Nephron (organoid): ENCODE measurements around the gene ERLEC1.

Source experiments
- H3K27ac Mint-ChIP-seq, 3 experiments: 2 replicates each; pipeline ENCODE4 v1.8.0; 2020; ENCODE audit warnings: mixed read lengths in 3 of 3, mild to moderate bottlenecking in 2 of 3, moderate library complexity in 1 of 3
- H3K27me3 Mint-ChIP-seq: 2 replicates; pipeline ENCODE4 v1.8.0; 2021; ENCODE audit warnings: low read depth, mild to moderate bottlenecking, moderate library complexity, mixed read lengths
- H3K36me3 Mint-ChIP-seq: 2 replicates; pipeline ENCODE4 v1.8.0; 2020; ENCODE audit warnings: low read depth, mixed read lengths
- H3K4me1 Mint-ChIP-seq: 2 replicates; pipeline ENCODE4 v1.8.0; 2020; ENCODE audit warnings: mixed read lengths
- H3K4me3 Mint-ChIP-seq, 3 experiments: 2 replicates each; pipeline ENCODE4 v1.8.0; 2020; ENCODE audit warnings: mild to moderate bottlenecking in 3 of 3, mixed read lengths in 3 of 3, moderate library complexity in 2 of 3
- H3K9me3 Mint-ChIP-seq: 2 replicates; pipeline ENCODE4 v1.8.0; 2020; ENCODE audit warnings: mixed read lengths
- CTCF ChIP-seq, 3 experiments: fragments of 200-600 bp; sonication (generic); IDR thresholded peaks; one replicate each; pipeline ENCODE4 v1.5.0; 2021; ENCODE audit warnings: antibody characterized with exemption in 3 of 3; ENCODE audit not compliant: unreplicated experiment in 3 of 3

Gene ERLEC1

DNA sequence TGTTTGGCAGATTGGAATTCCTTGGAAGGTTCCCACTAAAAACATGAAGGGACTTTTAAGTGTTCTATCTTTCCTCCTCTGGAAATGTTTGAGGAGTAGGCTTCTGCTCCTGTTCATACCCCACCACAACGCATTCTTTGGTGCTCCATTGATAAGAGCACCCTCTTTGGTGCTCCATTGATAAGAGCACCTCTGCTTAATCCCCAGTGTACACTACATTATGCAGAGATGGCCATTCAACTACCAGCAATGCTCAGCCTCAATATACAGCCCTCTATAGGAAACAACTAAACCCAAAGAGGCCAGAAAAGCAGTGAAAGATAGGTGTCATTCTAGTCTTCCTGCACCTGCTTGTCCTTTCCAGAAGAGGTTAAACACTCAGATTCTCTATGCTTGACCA, 21.1 kb upstream of the ERLEC1 start:
- no peaks in the 10 kb centered on the region for H3K27me3 Mint-ChIP-seq
- H3K36me3 Mint-ChIP-seq: peaks cover 31% of the 10 kb centered on the region
- no peak for TF ChIP-seq CTCF (IDR thresholded peaks at IDR 0.05; ENCODE audit: unreplicated experiment in 3 of 3)
- no peaks in the 10 kb centered on the region for H3K9me3 Mint-ChIP-seq
- peak overlapping the region; percentile 20 to 73 (median 49) for H3K4me3 Mint-ChIP-seq
- H3K4me1 Mint-ChIP-seq: peaks cover 10% of the 10 kb centered on the region
- no peak overlapping the region for H3K27ac Mint-ChIP-seq

DNA sequence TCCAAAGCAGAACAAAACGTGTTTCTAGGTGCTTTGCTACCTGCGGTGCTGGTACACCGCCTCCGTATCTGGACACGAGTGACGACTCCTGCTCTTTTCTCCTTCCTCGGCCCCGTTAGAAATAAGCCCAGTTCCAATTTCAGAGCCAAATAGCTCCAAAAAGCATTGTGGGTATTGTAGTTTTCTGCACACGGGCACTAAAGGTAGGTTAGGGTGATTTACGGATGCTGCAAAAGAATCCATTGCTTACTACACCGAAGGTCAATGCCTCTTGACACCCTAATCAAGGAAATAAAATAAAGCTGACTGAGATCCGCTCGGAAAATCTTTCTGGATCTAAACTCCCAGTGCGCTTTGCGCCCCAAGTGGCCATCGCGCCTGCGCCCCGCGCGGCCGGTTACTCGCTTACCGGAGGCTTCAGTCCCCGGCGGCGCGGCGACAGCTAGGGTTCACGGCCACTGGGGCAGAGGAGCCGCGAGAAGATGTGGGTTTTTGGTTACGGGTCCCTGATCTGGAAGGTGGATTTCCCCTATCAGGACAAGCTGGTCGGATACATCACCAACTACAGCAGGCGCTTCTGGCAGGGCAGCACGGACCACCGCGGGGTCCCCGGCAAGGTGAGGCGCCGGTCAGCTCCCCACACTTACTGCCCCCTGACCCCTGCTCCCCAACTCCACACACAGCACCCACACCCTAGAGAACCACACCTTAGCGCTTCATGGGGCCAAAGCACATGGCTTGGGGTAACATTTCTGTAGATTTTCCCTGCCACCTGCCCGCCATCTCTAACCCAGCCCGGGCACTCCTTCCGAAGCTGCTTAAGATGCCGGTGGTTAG, 19.2 kb upstream of the ERLEC1 start, which contains the start of gene CHAC2:
Gene CHAC2 (plus strand): TSS at position 400 of the 837 bp plus-strand sequence. CDS start 83 bp downstream, at position 483.
- H3K36me3 Mint-ChIP-seq: peaks cover 21% of the 10 kb centered on the region
- H3K9me3 Mint-ChIP-seq: no peaks in the 10 kb centered on the region
- H3K27me3 Mint-ChIP-seq: no peaks in the 10 kb centered on the region
- TF ChIP-seq CTCF (IDR thresholded peaks at IDR 0.05; ENCODE audit: unreplicated experiment in 3 of 3): peak; percentile 47 to 59 (median 48)
- H3K4me3 Mint-ChIP-seq: peak within 1 kb of the TSS; percentile 82 to 85 (median 85)
- H3K27ac Mint-ChIP-seq: peak within 1 kb of the TSS; percentile 72 to 84 (median 74)
- H3K4me1 Mint-ChIP-seq: peaks cover 10% of the 10 kb centered on the region

GRCh38 chr2:53768242-53768542, 18.7 kb upstream of the ERLEC1 start:
- H3K4me1 Mint-ChIP-seq: peaks cover 10% of the 10 kb centered on the region
- H3K27ac Mint-ChIP-seq: peak overlapping the region; percentile 72 to 84 (median 74)
- no peak for TF ChIP-seq CTCF (IDR thresholded peaks at IDR 0.05; ENCODE audit: unreplicated experiment in 3 of 3)
- H3K36me3 Mint-ChIP-seq: peaks cover 21% of the 10 kb centered on the region
- H3K9me3 Mint-ChIP-seq: no peaks in the 10 kb centered on the region
- peak overlapping the region; percentile 82 to 85 (median 85) for H3K4me3 Mint-ChIP-seq
- H3K27me3 Mint-ChIP-seq: no peaks in the 10 kb centered on the region

DNA sequence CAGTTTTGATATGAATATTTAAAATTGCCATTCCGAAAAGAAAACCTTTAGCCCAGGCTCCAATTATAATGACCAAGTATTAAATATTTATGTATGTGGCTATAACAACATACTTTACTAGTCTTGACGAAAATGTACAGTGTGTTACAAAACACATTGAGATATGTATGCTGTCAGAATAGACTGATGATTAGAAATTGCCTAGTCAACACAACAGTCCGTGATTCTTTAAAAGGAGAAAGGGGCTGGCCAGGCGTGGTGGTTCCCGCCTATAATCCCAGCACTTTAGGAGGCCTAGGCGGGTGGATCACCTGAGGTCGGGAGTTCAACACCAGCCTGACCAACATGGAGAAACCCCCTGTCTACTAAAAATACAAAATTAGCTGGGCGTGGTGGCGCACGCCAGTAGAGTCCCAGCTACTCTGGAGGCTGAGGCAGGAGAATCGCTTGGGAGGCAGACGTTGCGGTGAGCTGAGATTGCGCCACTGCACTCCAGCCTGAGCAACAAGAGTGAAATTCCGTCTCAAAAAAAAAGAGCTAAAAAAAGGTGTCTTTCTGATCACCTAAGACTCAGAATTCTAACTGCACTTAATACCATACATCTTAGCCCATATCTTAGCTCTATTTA, 17.4 kb upstream of the ERLEC1 start:
- H3K4me1 Mint-ChIP-seq: peaks cover 10% of the 10 kb centered on the region
- peak overlapping the region in 2 of 3 experiments; percentile 34 to 66 for H3K4me3 Mint-ChIP-seq
- H3K27me3 Mint-ChIP-seq: no peaks in the 10 kb centered on the region
- no peaks in the 10 kb centered on the region for H3K9me3 Mint-ChIP-seq
- H3K27ac Mint-ChIP-seq: no peak overlapping the region
- H3K36me3 Mint-ChIP-seq: peaks cover 15% of the 10 kb centered on the region
- no peak for TF ChIP-seq CTCF (IDR thresholded peaks at IDR 0.05; ENCODE audit: unreplicated experiment in 3 of 3)

DNA sequence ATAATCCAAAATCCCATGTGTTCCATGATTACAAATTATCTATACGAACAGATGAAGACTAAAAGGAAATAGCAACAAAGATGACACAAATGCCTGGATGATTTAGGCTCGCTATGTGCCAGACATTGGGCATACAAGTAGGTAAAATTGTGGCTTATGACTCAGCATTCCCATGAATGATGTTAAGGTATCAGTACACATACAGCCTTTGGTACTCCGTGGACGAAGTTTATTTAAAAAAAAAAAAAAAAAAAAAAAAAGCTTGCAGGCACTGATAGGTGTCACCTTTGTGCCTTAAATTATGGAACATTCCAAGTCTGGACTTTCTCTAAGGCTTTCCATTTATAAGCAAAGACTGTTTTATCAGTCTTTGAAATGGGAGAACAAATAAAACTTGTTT, 16.6 kb upstream of the ERLEC1 start:
- Mint-ChIP-seq H3K36me3 (peaks cover 10% of the 10 kb centered on the region), H3K27me3 (no peaks in the 10 kb centered on the region), H3K27ac (no peak overlapping the region), H3K9me3 (no peaks in the 10 kb centered on the region), H3K4me3 (peak overlapping the region in 1 of 3 experiments; percentile 66), H3K4me1 (peaks cover 10% of the 10 kb centered on the region)
- TF ChIP-seq CTCF (IDR thresholded peaks at IDR 0.05; ENCODE audit: unreplicated experiment in 3 of 3): no peak
